Right lobe of liver (tissue), 6 donors: ENCODE measurements around the gene SH3GL3. TPM values are rescaled to one million over a fixed set of nuclear protein-coding genes. Genes with fewer than 3 reads are reported as not detected.

ENCODE experiments used
- ATAC-seq, 4 donors: fragments of 200-7000 bp; cut with Tn5 transposase; one replicate each; pipeline ENCODE4 v1.9.1; 2020; ENCODE audit warnings: mild to moderate bottlenecking in 4 of 4, moderate library complexity in 4 of 4
- DNase-seq, 3 donors: peaks; one replicate each; pipeline ENCODE4 v3.0.0-alpha.2; 2020
- H3K27ac ChIP-seq, 3 donors: fragments of 200-600 bp; one replicate each; pipeline ENCODE4 v1.8.0; 2022
- H3K27me3 ChIP-seq, 2 donors: fragments of 200-600 bp; one replicate each; pipeline ENCODE4 v1.8.0; 2022
- H3K36me3 ChIP-seq, 4 donors: fragments of 200-600 bp; sonication (generic) in 1 of 4; one replicate each; pipeline versions ENCODE4 v1.5.1 to v1.8.0; 2017 to 2022; ENCODE audit warnings: control low read depth in 1 of 4
- H3K4me1 ChIP-seq, 4 donors: fragments of 200-600 bp; sonication (generic) in 1 of 4; one replicate each; pipeline versions ENCODE4 v1.5.1 to v1.8.0; 2017 to 2022; ENCODE audit warnings: control low read depth in 1 of 4
- H3K4me3 ChIP-seq, 3 donors: fragments of 200-600 bp; one replicate each; pipeline ENCODE4 v1.8.0; 2022
- H3K9me3 ChIP-seq, 4 donors: fragments of 200-600 bp; sonication (generic) in 1 of 4; one replicate each; pipeline versions ENCODE4 v1.5.1 to v1.8.0; 2017 to 2022; ENCODE audit warnings: control low read depth in 1 of 4
- CTCF ChIP-seq, 4 donors: fragments of 200-600 bp in 3 of 4; fragments of 450-650 bp in 1 of 4; IDR thresholded peaks; one replicate each; pipeline versions ENCODE4 v1.5.1 to v1.8.0; 2016 to 2022; ENCODE audit warnings: antibody characterized with exemption in 4 of 4, mild to moderate bottlenecking in 2 of 4
- POLR2A ChIP-seq: fragments of 450-650 bp; IDR thresholded peaks from one replicate; pipeline ENCODE4 v1.6.1; 2017; ENCODE audit warnings: antibody characterized with exemption, mild to moderate bottlenecking
- WGBS: methylation state at CpG from one replicate; pipeline ENCODE4 v1.1.6; 2018; ENCODE audit warnings: low coverage, low lambda C conversion rate; ENCODE audit not compliant: insufficient coverage; ENCODE audit errors: missing lambda C conversion rate; 5-methylcytosine and 5-hydroxymethylcytosine counted together
- intact Hi-C, 2 donors: fragments of 100-400 bp; cut with DNase I; formaldehyde crosslinking; loops; one replicate each; pipeline versions ENCODE4 v1.11.2 to v1.14.1; 2022
- total RNA-seq, 6 experiments: library from RNA; depleted of rRNA in 2 of 6; stranded (reverse); fragments of >200 nt in 2 of 6; fragmentation: NEBNext Ultra II Directional in 3 of 6; extraction: Animal tissue kit (Norgen Biotek cat#: 25700) in 3 of 6; gene quantifications; one replicate each; pipeline versions ENCODE4 v1.1.0 to v1.2.4, GENCODE V29; 2016 to 2023
- donor health status: DM: no; HTN: yes; CAD: no.
- donor health status: DM: no; HTN: no; CAD: no.
- donor health status: DM: no; HTN: no; CAD: no.
- donor health status: DM: no; HTN: yes; CAD: no.
- donor health status: DM: no; HTN: yes; CAD: no.

The SH3GL3 gene
- total RNA-seq, 6 experiments from 2014 or later, result not detected

DNA sequence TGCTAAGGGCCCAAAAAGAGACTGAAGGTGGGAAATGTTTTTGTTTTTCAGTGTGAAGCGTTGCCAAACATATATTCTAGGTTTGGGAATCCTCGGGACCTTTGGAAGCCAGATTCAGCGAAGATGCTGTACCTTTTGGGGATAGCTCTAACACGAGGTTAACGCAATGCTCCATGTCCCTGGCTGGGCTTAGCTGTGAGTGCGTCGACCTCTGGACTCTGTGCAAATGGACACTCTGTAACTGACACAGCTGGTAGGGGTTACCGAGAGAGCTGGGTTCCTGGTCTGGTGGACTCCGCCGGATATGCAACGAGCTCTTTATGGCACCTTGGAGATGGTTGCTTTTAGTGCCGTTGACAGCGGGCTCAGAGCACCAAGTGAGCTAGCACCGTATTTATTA is 724 bp upstream of the SH3GL3 start:
- ATAC-seq (peak in 2 of 4 donors; percentile 26 to 30), DNase-seq (no peak)
- Histone ChIP-seq H3K27ac (no peak overlapping the region), H3K4me3 (no peak overlapping the region), H3K4me1 (peaks cover 0 to 8% (median 0%) of the 10 kb centered on the region in 4 donors), H3K36me3 (no peaks in the 10 kb centered on the region), H3K9me3 (no peaks in the 10 kb centered on the region), H3K27me3 (no peaks in the 10 kb centered on the region)
- 54% methylated on average over 5 of the region's 14 CpGs for WGBS
- intact Hi-C loops, result no loop called here
- no peak for TF ChIP-seq CTCF (IDR thresholded peaks at IDR 0.05)
- TF ChIP-seq POLR2A, result no peak

- DNase-seq, result no peak
These were observed 2.1 kb downstream of the SH3GL3 start for GRCh38 chr15:83449250-83449671.

GRCh38 chr15:83449937-83450506 is 2.9 kb downstream of the SH3GL3 start:
- WGBS, result 84% methylated on average over 3 of the region's 3 CpGs
- intact Hi-C loops, result no loop called here

More at GRCh38 chr15:83449250-83449671, 2.1 kb downstream of the SH3GL3 start:
- no peak overlapping the region for H3K27ac ChIP-seq
- no peaks in the 10 kb centered on the region for H3K27me3 ChIP-seq
- TF ChIP-seq POLR2A (no peak), CTCF (IDR thresholded peaks at IDR 0.05) (no peak)
- no peak overlapping the region for H3K4me3 ChIP-seq
- intact Hi-C loops, result no loop called here
- no peaks in the 10 kb centered on the region for H3K9me3 ChIP-seq
- no peaks in the 10 kb centered on the region for H3K36me3 ChIP-seq
- ATAC-seq, result no peak
- 26% methylated on average over 3 of the region's 3 CpGs for WGBS
- peaks cover 0 to 8% (median 0%) of the 10 kb centered on the region in 4 donors for H3K4me1 ChIP-seq

DNA sequence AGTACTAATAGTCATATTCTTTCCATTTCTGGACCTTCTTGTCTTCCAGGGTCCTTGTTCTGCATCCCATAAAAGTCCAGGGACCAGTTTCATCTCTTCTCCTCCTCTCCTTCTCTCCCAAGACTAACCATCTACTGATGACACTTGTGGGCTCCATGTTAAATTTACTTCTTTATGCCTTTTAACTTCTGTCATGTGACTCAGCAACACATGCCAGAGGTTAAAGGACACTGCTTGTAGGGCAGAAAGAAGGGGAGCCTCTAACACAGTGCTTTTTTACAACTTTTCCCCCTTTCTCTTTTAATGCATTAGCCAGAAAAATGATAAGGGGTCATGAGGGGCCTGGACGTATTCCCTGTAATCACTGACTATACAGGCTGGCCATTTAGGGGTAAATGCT is 10.0 kb downstream of the SH3GL3 start:
- Histone ChIP-seq H3K9me3 (no peaks in the 10 kb centered on the region), H3K27ac (no peak overlapping the region), H3K4me1 (no peaks in the 10 kb centered on the region), H3K36me3 (no peaks in the 10 kb centered on the region), H3K27me3 (no peaks in the 10 kb centered on the region), H3K4me3 (no peak overlapping the region)
- TF ChIP-seq CTCF (IDR thresholded peaks at IDR 0.05) (no peak), POLR2A (no peak)
- no peak for DNase-seq
- ATAC-seq, result no peak
- intact Hi-C loops, result no loop called here
- 43% methylated on average over 1 of the region's 1 CpG for WGBS

More at GRCh38 chr15:83449937-83450506, 2.9 kb downstream of the SH3GL3 start:
- ATAC-seq, result no peak
- no peak for DNase-seq
- peaks cover 0 to 8% (median 0%) of the 10 kb centered on the region in 4 donors for H3K4me1 ChIP-seq
- H3K27me3 ChIP-seq, result no peaks in the 10 kb centered on the region
- H3K9me3 ChIP-seq, result no peaks in the 10 kb centered on the region
- TF ChIP-seq POLR2A (no peak), CTCF (IDR thresholded peaks at IDR 0.05) (no peak)
- H3K27ac ChIP-seq, result no peak overlapping the region
- H3K36me3 ChIP-seq, result no peaks in the 10 kb centered on the region
- H3K4me3 ChIP-seq, result no peak overlapping the region

DNA sequence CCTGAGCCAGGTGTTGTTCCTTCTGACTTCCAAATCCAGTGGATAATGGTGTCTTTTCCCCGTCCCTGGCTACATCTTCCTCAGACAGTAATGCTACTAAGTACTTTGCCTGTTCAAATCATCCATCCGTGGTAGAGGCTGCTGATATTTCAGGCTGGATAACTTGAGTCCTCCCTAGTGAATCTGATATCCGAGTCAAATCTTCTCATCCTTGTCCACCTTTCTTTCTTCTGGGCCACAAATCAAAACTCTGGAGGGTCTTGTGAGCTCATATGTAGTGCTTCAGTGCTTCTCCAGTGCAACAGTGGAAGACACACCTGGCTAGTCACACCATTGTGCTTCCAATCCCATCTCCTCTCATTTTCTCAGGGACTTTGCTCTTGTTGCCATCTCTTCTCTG is 11.2 kb downstream of the SH3GL3 start:
- intact Hi-C loops, result no loop called here
- Histone ChIP-seq H3K27ac (no peak overlapping the region), H3K9me3 (no peaks in the 10 kb centered on the region), H3K36me3 (no peaks in the 10 kb centered on the region), H3K4me3 (no peak overlapping the region), H3K27me3 (no peaks in the 10 kb centered on the region), H3K4me1 (no peaks in the 10 kb centered on the region)
- 32% methylated on average over 3 of the region's 3 CpGs for WGBS
- ATAC-seq (no peak), DNase-seq (no peak)
- no peak for TF ChIP-seq POLR2A
- TF ChIP-seq CTCF (IDR thresholded peaks at IDR 0.05), result no peak
